G401 (cell line): ENCODE results near the gene CD200R1L. TPM values are rescaled to one million over a fixed set of nuclear protein-coding genes. Genes with fewer than 3 reads are reported as not detected.

Source experiments
- DNase-seq: peaks from one replicate; pipeline ENCODE4 v3.0.0-alpha.2; 2015; ENCODE audit warnings: low spot score
- in situ Hi-C: cut with HindIII; loops from 2 replicates; pipeline ENCODE4 v1.10.0; 2016; ENCODE audit warnings: low sequenced_read_pairs, mixed read lengths
- total RNA-seq: library from RNA; depleted of rRNA; stranded (reverse); fragments of >200 nt; shearing (Covaris generic); gene quantifications from 2 replicates; pipeline ENCODE4 v1.2.3, GENCODE V29; 2014

The CD200R1L gene
- total RNA-seq, 1 experiment from 2014 or later = not detected

DNA sequence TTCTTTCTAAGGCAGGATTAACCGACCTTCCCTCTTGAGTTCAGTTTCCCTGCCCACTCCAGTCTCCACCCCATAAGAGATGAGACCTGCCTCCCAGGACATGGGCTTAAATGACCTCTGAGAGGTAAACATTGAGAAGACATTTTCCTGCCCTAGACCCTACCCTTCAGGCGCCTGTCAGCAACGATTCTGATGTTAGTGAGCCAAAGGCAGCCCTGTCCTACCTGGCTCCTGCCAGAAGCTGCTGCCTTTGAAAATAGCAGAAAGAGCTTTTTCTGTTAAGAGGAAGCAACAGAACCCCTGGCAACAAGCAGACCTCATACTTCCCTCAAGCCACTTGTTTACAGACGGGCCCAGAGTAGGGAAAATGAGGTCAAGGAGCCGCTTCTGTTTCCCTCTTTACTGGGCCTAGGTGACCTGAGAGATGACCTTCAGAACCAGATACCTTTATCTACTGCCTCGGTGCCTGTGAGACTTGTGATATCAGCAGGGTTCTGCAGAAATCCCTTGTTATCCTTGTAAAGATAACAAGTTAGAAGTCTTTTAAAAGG, 52.0 kb downstream of the CD200R1L start:
- in situ Hi-C loops = no loop called here
- no peak for DNase-seq

- no peak for DNase-seq
- in situ Hi-C loops = no loop called here
These were observed 53.2 kb downstream of the CD200R1L start for GRCh38 chr3:112793326-112794081.

DNA sequence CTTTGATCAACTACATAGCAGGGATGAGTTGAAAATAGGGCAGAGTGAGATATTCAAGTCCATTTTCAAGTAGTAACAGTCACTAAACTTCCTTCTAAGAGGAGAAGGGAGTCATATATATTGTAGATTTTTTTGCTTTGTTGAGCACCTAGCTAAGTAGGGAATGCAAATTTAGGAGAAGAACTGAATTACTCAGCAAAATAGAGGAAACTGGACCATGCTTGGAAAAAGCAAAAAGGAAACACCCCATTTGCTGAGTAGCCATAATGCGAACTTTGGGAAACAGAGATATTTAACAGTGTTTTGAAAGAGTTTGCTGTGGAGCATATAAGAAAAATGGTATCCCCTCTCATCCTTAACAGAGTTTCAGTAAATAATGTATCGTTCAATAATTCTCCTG, 54.9 kb downstream of the CD200R1L start:
- in situ Hi-C loops = no loop called here
- no peak for DNase-seq

DNA sequence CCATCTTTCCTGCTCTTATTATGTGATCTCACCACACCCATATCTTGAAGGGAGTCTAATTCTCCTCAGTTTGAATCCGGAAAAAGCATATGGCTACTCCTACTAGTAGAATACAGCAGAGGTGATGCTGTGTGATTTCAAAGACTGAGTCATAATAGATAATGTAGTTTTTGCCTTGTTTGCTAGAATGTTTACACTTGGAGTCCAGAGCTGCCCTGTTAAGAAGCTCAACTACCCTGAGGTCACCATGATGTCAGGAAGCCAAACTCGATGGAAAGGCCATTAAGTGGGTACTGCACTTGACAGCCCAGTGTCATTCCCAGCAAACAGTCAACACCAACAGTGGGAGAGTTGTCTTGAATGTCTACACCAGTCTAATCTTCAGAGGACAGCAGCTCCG, 56.9 kb downstream of the CD200R1L start:
- DNase-seq = no peak
- in situ Hi-C loops = no loop called here

DNA sequence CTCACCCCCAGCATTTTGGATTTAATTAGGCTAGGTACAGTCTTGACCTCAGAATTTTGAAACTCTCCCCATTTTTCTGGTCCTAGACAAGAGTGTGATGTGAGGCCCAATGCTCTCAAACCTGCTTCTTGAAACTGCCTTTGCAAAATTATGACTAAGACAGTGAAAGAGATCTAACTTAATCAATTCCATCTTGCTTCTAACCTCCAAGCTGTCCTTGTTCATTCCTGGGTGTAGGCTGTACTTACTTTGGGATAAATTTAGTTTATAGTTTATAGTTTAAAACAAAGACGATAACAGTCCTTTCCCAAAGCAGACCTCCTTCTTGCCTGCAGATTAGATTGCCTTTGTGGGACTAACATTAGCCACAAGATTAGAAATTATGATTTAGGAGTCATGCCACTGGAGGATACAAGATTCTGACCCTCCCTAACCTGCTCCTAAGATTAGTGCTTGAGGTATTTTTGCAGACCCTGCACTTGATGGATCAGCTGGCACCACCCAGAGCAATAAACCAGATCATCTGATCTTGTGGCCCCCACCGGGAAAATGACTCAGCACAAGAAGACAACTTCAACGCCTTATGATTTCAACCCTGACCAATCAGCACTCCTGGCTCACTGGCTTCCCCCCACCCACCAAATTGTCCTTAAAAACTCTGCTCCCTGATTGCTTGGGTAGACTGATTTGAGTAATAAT, 59.6 kb downstream of the CD200R1L start:
- in situ Hi-C loops = no loop called here
- no peak for DNase-seq

- no peak for DNase-seq
- in situ Hi-C loops = no loop called here
These were observed 60.6 kb downstream of the CD200R1L start for GRCh38 chr3:112786002-112786590.

DNA sequence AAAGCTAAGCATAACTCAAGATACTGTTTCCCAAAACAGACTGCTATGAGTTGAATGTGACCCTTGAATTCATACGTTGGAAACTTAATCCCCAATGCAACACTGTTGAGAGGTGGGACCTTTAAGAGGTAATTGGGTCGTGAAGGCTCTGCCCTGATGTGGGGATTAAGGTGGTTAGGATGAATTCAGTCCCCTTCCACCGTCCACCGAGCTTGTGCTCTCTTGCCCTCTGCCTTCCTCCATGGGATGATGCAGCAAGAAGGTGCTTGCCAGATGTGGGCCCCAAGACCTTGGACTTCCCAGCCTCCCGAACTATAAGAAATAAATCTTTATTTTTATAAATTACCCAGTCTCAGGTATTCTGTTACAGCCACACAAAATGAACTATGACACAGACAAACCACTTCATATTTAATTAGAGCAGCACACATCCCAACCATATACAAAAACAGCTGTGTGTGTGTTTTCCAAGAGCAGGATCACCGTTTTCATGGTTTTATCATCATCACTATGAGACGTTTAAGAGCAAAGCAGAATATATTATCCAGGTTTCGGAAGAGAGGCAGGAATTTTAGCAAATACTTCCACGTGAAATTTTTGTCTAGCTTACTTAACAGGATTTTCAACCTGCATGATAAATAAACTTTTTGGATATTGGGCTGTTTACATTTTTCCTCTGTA, 61.2 kb downstream of the CD200R1L start:
- in situ Hi-C loops = no loop called here
- no peak for DNase-seq

DNA sequence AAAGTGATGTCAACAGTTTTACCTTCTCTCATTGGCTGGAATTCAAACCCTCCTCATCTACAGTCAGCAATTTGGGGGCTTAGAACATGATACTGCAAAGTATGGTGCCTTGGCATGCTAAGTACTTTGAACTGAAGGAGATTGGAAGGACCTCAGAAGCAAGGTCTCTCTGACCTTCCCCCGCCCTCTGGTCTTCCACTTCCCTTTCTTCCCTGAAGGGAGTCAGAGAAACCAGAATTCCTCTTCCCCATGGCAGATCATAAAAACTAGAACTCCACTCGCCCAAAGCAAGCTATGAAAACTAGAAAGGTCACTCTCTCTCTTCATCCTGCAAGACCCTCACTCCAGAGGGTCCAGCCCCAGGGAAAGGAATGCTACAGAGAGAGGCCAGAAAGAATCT, 64.2 kb downstream of the CD200R1L start:
- no peak for DNase-seq
- in situ Hi-C loops = no loop called here

GRCh38 chr3:112781599-112781998, 65.1 kb downstream of the CD200R1L start:
- DNase-seq = no peak
- in situ Hi-C loops = no loop called here

DNA sequence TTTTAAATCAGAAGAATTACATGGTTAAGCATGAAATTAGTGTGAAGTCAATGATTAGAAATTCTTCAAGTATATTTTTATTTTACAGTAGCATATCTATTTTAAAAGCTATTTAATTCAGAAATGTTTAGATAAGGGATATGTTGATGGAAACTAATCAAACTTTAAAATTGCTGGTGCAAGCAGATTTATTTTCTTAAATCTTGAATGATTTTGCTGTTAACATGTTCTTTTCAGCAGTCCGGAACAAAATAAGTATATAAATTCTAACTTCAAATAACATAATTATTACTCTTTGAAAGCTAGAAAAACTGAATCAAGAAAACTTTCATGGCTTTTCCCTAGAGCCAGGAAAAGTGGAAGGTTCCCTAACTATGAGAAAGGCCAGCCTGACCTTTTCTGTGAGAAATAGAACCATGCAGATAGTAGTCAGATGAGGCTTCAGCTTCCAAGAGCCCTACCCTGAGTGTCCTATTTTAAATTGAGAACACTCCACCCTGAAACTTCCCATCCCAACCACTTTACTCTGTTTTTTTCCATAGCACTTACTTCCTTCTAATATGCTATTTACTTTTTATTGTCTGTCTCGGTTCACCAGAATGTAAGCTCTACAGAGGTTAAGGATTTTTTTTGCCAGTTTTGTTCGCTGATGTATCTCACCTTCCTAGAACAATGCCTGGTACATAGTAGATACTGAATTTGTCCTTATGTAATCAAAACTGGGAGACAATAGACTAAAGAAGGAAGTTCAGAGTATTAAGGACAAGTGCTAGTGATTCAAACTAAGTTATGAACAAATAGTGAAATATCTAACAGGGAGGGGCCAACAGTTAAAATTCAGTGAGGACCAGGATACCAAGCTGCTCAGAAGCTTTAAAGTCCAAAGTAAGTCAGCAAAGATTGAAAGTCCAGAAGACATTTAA, 66.8 kb downstream of the CD200R1L start:
- no peak for DNase-seq
- in situ Hi-C loops = no loop called here

GRCh38 chr3:112779011-112779410, 67.7 kb downstream of the CD200R1L start:
- no peak for DNase-seq
- in situ Hi-C loops = no loop called here

DNA sequence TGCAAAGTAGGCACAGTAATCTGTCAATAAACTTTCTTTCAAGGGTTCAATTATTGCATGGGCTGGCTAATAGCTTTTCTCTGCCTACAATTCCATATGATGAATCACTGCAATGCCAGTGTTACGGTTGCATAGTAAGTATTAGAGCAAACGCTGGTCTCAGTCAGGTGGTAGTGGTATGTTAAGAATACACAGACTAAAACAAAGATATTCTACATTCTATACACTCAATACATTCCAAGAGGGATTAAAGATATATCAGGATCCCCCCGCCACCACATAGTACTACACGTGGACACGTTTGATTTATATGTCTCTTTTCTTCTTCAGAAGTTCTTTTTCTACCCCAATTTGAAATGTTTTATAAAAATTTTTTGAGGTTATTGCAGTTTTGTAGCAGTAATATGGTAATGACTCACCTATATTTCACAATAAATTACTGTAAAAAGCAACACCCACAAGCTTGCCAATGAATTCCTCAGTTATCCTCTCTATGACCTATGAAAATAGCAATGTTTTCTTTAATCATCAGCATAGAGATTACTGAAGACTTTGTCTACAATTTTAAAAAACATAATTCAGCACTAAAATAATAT, 68.2 kb downstream of the CD200R1L start:
- DNase-seq = no peak
- in situ Hi-C loops = no loop called here

- in situ Hi-C loops = no loop called here
- DNase-seq = no peak
These were observed 68.9 kb downstream of the CD200R1L start for GRCh38 chr3:112777811-112778210.

DNA sequence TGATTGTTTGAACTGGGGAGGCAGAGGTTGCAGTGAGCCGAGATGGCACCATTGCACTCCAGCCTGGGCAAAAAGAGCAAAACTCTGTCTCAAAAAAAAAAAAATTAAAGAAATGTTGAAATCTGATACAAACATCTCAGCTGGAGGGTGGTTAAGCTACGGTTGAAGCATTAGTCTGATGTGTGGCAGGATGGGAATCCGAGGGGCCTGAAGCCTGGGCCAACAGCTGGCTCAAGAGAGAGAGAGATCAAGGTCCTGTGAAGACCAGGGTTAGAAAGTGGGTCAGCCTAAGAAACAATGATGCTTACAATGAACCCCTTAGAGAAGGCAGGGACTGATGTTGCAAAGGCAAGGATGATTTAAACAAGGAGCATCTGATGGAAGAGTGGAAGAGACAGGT, 69.8 kb downstream of the CD200R1L start:
- in situ Hi-C loops = no loop called here
- no peak for DNase-seq

- in situ Hi-C loops = no loop called here
- DNase-seq = no peak
These were observed 70.7 kb downstream of the CD200R1L start for GRCh38 chr3:112776000-112776399.

GRCh38 chr3:112775011-112775742, 71.5 kb downstream of the CD200R1L start:
- DNase-seq = no peak
- in situ Hi-C loops = no loop called here

GRCh38 chr3:112774293-112774926, 72.3 kb downstream of the CD200R1L start:
- in situ Hi-C loops = no loop called here

More at GRCh38 chr3:112774293-112774926, 72.3 kb downstream of the CD200R1L start:
- DNase-seq = no peak
